Measurements from ENCODE around the gene EPB41L3.

GRCh38 chr18:5541644-5542043, 2.2 kb downstream of the EPB41L3 start:
- no peak for TF ChIP-seq JUNB (IDR thresholded peaks at IDR 0.05)
- TF ChIP-seq CTCF (IDR thresholded peaks at IDR 0.05) = no peak
- no peak for TF ChIP-seq JUN (IDR thresholded peaks at IDR 0.05)
- TF ChIP-seq ESRRA (IDR thresholded peaks at IDR 0.05; ENCODE audit: borderline replicate concordance, low read length) = no peak
- no peak for TF ChIP-seq RAD21 (conservative IDR thresholded peaks at IDR 0.05 in 1 of 2, IDR thresholded peaks at IDR 0.05 in 1 of 2)
- no peak for TF ChIP-seq SMC3 (IDR thresholded peaks at IDR 0.05)
- no peak for TF ChIP-seq NFE2L2 (conservative IDR thresholded peaks at IDR 0.05; ENCODE audit: low read length)
- no peak for TF ChIP-seq ELK1 (IDR thresholded peaks at IDR 0.05; ENCODE audit: low read depth, low read length)
- no peak for TF ChIP-seq CEBPB (IDR thresholded peaks at IDR 0.05)

All from A549 (cell line).